Measurements from ENCODE around the gene GRAP2.

GRAP2 gene

DNA sequence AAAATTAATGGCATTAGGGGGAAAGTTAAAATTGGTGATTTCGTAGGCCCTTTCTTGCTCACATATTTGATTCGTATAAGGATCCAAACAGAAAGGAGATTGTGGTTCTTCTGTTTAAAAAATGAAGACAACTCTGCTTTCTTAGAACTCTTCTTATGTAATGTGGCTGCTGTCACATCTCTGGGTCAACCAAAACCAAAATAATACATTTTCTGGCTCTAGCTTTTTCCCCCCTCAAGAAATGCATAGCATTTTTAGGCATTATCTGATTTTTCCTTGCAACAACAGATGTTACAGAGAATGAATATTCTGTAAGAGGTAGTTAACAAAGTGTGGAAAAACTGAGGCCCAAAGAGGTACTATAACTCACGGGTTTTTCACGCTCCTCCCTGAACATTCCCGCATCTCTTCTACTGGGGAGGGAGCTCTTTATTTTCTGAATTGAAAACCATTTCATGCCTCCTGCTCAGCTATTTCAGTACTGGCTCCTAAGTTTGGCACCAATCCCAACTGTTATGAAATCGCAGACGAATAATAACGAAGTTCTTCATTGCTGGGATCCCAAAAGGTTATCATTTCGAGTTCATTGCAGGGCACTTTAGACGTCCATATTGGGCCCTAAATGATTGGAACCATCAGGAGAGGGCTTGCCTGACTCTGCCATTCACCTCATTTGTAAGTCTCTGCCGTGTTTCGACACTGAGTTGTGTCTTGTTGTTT lies 17.1 kb downstream of the GRAP2 start:
- H3K4me1 ChIP-seq (ENCODE audit: insufficient read depth, low read length, poor library complexity, severe bottlenecking) = peaks cover 76% of the 10 kb centered on the region
- peaks cover 88% of the 10 kb centered on the region for H4K20me1 ChIP-seq (ENCODE audit: insufficient read depth, low read length, poor library complexity, severe bottlenecking)
- H2AFZ ChIP-seq (ENCODE audit: low read length) = no peak overlapping the region
- H3K79me2 ChIP-seq (ENCODE audit: insufficient read depth, low read length) = peaks cover 99% of the 10 kb centered on the region
- TF ChIP-seq, protein P1, sequence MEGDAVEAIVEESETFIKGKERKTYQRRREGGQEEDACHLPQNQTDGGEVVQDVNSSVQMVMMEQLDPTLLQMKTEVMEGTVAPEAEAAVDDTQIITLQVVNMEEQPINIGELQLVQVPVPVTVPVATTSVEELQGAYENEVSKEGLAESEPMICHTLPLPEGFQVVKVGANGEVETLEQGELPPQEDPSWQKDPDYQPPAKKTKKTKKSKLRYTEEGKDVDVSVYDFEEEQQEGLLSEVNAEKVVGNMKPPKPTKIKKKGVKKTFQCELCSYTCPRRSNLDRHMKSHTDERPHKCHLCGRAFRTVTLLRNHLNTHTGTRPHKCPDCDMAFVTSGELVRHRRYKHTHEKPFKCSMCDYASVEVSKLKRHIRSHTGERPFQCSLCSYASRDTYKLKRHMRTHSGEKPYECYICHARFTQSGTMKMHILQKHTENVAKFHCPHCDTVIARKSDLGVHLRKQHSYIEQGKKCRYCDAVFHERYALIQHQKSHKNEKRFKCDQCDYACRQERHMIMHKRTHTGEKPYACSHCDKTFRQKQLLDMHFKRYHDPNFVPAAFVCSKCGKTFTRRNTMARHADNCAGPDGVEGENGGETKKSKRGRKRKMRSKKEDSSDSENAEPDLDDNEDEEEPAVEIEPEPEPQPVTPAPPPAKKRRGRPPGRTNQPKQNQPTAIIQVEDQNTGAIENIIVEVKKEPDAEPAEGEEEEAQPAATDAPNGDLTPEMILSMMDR (conservative IDR thresholded peaks at IDR 0.05; ENCODE audit: low read length) = no peak
- no peaks in the 10 kb centered on the region for H3K27me3 ChIP-seq (ENCODE audit: insufficient read depth, low read length, poor library complexity, severe bottlenecking)
- peak overlapping the region; percentile 43 for H3K4me2 ChIP-seq (ENCODE audit: low read depth, low read length, poor library complexity, severe bottlenecking)
- peaks cover 48% of the 10 kb centered on the region; the same call in 1 of the 2 replicates for H3K36me3 ChIP-seq (ENCODE audit: insufficient read depth, low read length)
- H3K9me3 ChIP-seq (ENCODE audit: insufficient read depth, low read depth, low read length) = no peaks in the 10 kb centered on the region
- no peak overlapping the region for H3K4me3 ChIP-seq (ENCODE audit: low read length, poor library complexity, severe bottlenecking)
- no peaks in the 10 kb centered on the region for H3F3A ChIP-seq (ENCODE audit: low read depth)
- H3K9me2 ChIP-seq (replicated peaks; ENCODE audit: low read depth, low read length) = no peaks in the 10 kb centered on the region
- H3K9ac ChIP-seq (ENCODE audit: low read depth, low read length, poor library complexity, severe bottlenecking) = no peak overlapping the region

DNA sequence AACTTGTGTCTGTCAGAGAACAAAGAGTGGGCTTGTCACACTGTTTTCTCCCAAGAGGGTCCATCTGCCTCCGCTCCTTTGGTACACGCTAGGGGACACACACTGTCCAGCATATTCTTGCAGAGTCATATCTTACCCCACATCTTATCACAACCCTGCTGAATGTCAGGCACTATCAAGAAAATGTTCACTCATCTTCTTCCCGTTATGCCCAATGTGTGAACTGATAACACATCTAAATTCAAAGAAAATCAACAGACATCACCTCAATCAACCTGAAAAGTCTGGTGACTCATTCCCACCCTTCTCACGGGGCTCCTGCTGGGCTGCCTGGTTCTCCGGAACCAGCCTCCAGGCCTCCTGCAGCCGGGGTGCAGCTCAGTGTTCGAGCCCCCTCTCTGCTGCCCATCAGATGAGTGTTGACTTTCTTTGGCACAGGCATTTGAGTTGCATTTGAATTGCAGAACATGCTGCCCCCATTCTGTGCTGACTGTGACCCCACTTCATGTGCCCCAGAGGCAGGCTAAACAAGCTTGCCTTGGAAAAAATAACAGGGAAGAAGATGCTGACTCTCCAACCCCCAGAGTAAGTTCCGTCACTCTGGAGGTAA lies 19.4 kb downstream of the GRAP2 start:
- no peak for TF ChIP-seq EZH2phosphoT487 (IDR thresholded peaks at IDR 0.05; ENCODE audit: borderline replicate concordance)
- TF ChIP-seq, protein P1 (conservative IDR thresholded peaks at IDR 0.05; ENCODE audit: low read length) = no peak
- Histone ChIP-seq H3K27me3 (ENCODE audit: insufficient read depth, low read length, poor library complexity, severe bottlenecking) (no peaks in the 10 kb centered on the region), H3K4me3 (ENCODE audit: low read length, poor library complexity, severe bottlenecking) (no peak overlapping the region), H2AFZ (ENCODE audit: low read length) (no peak overlapping the region), H3K79me2 (ENCODE audit: insufficient read depth, low read length) (peaks cover 100% of the 10 kb centered on the region), H3K9me3 (ENCODE audit: insufficient read depth, low read depth, low read length) (no peaks in the 10 kb centered on the region), H3K4me2 (ENCODE audit: low read depth, low read length, poor library complexity, severe bottlenecking) (peak overlapping the region; percentile 11), H3K36me3 (ENCODE audit: insufficient read depth, low read length) (peaks cover 58% of the 10 kb centered on the region; the same call in 1 of the 2 replicates), H3K9me2 (replicated peaks; ENCODE audit: low read depth, low read length) (no peaks in the 10 kb centered on the region), H3F3A (ENCODE audit: low read depth) (no peaks in the 10 kb centered on the region), H3K9ac (ENCODE audit: low read depth, low read length, poor library complexity, severe bottlenecking) (no peak overlapping the region), H4K20me1 (ENCODE audit: insufficient read depth, low read length, poor library complexity, severe bottlenecking) (peaks cover 91% of the 10 kb centered on the region), H3K4me1 (ENCODE audit: insufficient read depth, low read length, poor library complexity, severe bottlenecking) (peaks cover 76% of the 10 kb centered on the region)

DNA sequence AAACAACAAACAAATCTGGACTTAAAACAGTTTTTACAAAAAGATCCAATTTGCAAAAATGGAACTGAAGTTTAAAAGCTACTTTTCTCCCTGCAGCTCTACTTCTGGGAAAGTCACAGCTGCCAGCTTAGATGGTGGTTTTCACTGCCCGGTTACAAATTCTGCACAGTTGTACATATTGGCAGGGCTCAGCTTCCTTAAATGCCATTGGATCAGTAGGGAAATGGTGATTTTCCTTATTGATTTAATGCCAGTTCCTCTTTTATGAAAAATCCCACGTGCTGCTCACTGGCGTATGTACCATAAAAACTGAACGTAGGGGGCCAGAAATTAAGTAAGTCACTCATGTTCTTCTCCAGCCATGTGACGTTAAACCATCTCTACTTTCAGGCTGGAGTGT lies 22.8 kb downstream of the GRAP2 start:
- Histone ChIP-seq H3F3A (ENCODE audit: low read depth) (no peaks in the 10 kb centered on the region), H3K27me3 (ENCODE audit: insufficient read depth, low read length, poor library complexity, severe bottlenecking) (no peaks in the 10 kb centered on the region), H3K79me2 (ENCODE audit: insufficient read depth, low read length) (peaks cover 100% of the 10 kb centered on the region), H3K4me1 (ENCODE audit: insufficient read depth, low read length, poor library complexity, severe bottlenecking) (peaks cover 84% of the 10 kb centered on the region), H3K9ac (ENCODE audit: low read depth, low read length, poor library complexity, severe bottlenecking) (no peak overlapping the region), H3K9me3 (ENCODE audit: insufficient read depth, low read depth, low read length) (no peaks in the 10 kb centered on the region), H3K9me2 (replicated peaks; ENCODE audit: low read depth, low read length) (no peaks in the 10 kb centered on the region), H3K4me3 (ENCODE audit: low read length, poor library complexity, severe bottlenecking) (no peak overlapping the region), H2AFZ (ENCODE audit: low read length) (no peak overlapping the region), H3K4me2 (ENCODE audit: low read depth, low read length, poor library complexity, severe bottlenecking) (no peak overlapping the region), H4K20me1 (ENCODE audit: insufficient read depth, low read length, poor library complexity, severe bottlenecking) (peaks cover 96% of the 10 kb centered on the region), H3K36me3 (ENCODE audit: insufficient read depth, low read length) (peaks cover 62% of the 10 kb centered on the region; the same call in 1 of the 2 replicates)
- TF ChIP-seq EZH2phosphoT487 (IDR thresholded peaks at IDR 0.05; ENCODE audit: borderline replicate concordance) = no peak
- TF ChIP-seq, protein P1 (conservative IDR thresholded peaks at IDR 0.05; ENCODE audit: low read length) = no peak

All from Loucy (cell line).